GM12878 (cell line): ENCODE results near the gene RCN1.

Experiments
- CEBPB ChIP-seq, 2 experiments: fragments of 150-350 bp in 1 of 2; IDR thresholded peaks; 2 replicates each; pipeline ENCODE4 v1.6.1; 2012 to 2014; ENCODE audit warnings: low read depth in 2 of 2, low read length in 2 of 2, borderline replicate concordance in 1 of 2, inconsistent platforms in 1 of 2
- CREB1 ChIP-seq: IDR thresholded peaks from 2 replicates; pipeline ENCODE4 v1.6.1; 2012; ENCODE audit warnings: low read depth, mild to moderate bottlenecking, inconsistent platforms
- CTCF ChIP-seq, 3 experiments: IDR thresholded peaks in 2 of 3; conservative IDR thresholded peaks in 1 of 3; 2 replicates each; pipeline ENCODE4 v1.5.1; 2011; ENCODE audit warnings: low read depth in 3 of 3, low read length in 3 of 3, mild to moderate bottlenecking in 3 of 3, control low read depth in 2 of 3, moderate library complexity in 2 of 3, inconsistent platforms in 1 of 3, mixed read lengths in 1 of 3; ENCODE audit not compliant: control insufficient read depth in 2 of 3, insufficient read depth in 1 of 3; ENCODE audit errors: extremely low read depth in 1 of 3
- EP300 ChIP-seq, 2 experiments: fragments of 150-350 bp in 1 of 2; IDR thresholded peaks; 2 replicates each; pipeline ENCODE4 v1.6.1; 2011 to 2012; ENCODE audit warnings: low read depth in 2 of 2, low read length in 2 of 2, borderline replicate concordance in 1 of 2, improper control_type of control experiment in 1 of 2, inconsistent platforms in 1 of 2; ENCODE audit not compliant: control insufficient read depth in 1 of 2
- EZH2 ChIP-seq: IDR thresholded peaks from 2 replicates; pipeline ENCODE4 v1.6.1; 2012; ENCODE audit warnings: low read depth, mild to moderate bottlenecking, control low read depth, inconsistent platforms, low read length, borderline replicate concordance; ENCODE audit not compliant: control insufficient read depth
- NFYB ChIP-seq: IDR thresholded peaks from 2 replicates; pipeline ENCODE4 v1.6.1; 2011; ENCODE audit warnings: low read depth, mild to moderate bottlenecking, low read length, improper control_type of control experiment, moderate library complexity; ENCODE audit not compliant: insufficient read depth
- POLR2A ChIP-seq: IDR thresholded peaks from 2 replicates; pipeline ENCODE4 v1.6.1; 2011; ENCODE audit warnings: low read depth, mild to moderate bottlenecking, low read length
- SIN3A ChIP-seq: IDR thresholded peaks from 2 replicates; pipeline ENCODE4 v1.6.1; 2012; ENCODE audit warnings: low read depth, low read length, improper control_type of control experiment
- TF ChIP-seq, protein P1 (sequence below): IDR thresholded peaks from 2 replicates; pipeline ENCODE4 v1.6.1; 2011; ENCODE audit warnings: low read depth, mild to moderate bottlenecking, low read length, moderate library complexity, borderline replicate concordance; ENCODE audit errors: extremely low read depth
- TF ChIP-seq, protein P2 (sequence below): IDR thresholded peaks from 2 replicates; pipeline ENCODE4 v1.6.1; 2012; ENCODE audit warnings: improper control_type of control experiment, low read depth, low read length; ENCODE audit not compliant: insufficient replicate concordance

- TF ChIP-seq, protein P1, sequence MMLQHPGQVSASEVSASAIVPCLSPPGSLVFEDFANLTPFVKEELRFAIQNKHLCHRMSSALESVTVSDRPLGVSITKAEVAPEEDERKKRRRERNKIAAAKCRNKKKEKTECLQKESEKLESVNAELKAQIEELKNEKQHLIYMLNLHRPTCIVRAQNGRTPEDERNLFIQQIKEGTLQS, result no peak
- TF ChIP-seq POLR2A, result no peak
- TF ChIP-seq EZH2, result no peak
- no peak for TF ChIP-seq NFYB
- TF ChIP-seq CREB1, result no peak
- TF ChIP-seq SIN3A, result no peak
- TF ChIP-seq, protein P2, sequence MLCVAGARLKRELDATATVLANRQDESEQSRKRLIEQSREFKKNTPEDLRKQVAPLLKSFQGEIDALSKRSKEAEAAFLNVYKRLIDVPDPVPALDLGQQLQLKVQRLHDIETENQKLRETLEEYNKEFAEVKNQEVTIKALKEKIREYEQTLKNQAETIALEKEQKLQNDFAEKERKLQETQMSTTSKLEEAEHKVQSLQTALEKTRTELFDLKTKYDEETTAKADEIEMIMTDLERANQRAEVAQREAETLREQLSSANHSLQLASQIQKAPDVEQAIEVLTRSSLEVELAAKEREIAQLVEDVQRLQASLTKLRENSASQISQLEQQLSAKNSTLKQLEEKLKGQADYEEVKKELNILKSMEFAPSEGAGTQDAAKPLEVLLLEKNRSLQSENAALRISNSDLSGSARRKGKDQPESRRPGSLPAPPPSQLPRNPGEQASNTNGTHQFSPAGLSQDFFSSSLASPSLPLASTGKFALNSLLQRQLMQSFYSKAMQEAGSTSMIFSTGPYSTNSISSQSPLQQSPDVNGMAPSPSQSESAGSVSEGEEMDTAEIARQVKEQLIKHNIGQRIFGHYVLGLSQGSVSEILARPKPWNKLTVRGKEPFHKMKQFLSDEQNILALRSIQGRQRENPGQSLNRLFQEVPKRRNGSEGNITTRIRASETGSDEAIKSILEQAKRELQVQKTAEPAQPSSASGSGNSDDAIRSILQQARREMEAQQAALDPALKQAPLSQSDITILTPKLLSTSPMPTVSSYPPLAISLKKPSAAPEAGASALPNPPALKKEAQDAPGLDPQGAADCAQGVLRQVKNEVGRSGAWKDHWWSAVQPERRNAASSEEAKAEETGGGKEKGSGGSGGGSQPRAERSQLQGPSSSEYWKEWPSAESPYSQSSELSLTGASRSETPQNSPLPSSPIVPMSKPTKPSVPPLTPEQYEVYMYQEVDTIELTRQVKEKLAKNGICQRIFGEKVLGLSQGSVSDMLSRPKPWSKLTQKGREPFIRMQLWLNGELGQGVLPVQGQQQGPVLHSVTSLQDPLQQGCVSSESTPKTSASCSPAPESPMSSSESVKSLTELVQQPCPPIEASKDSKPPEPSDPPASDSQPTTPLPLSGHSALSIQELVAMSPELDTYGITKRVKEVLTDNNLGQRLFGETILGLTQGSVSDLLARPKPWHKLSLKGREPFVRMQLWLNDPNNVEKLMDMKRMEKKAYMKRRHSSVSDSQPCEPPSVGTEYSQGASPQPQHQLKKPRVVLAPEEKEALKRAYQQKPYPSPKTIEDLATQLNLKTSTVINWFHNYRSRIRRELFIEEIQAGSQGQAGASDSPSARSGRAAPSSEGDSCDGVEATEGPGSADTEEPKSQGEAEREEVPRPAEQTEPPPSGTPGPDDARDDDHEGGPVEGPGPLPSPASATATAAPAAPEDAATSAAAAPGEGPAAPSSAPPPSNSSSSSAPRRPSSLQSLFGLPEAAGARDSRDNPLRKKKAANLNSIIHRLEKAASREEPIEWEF, result no peak
- TF ChIP-seq CTCF (IDR thresholded peaks at IDR 0.05 in 2 of 3, conservative IDR thresholded peaks at IDR 0.05 in 1 of 3; ENCODE audit: control insufficient read depth in 2 of 3, extremely low read depth in 1 of 3, insufficient read depth in 1 of 3, low read depth in 3 of 3, low read length in 3 of 3), result no peak
- TF ChIP-seq CEBPB (IDR thresholded peaks at IDR 0.05; ENCODE audit: borderline replicate concordance in 1 of 2, low read depth in 2 of 2, low read length in 2 of 2), result no peak
- no peak for TF ChIP-seq EP300 (IDR thresholded peaks at IDR 0.05; ENCODE audit: borderline replicate concordance in 1 of 2, control insufficient read depth in 1 of 2, low read depth in 2 of 2, low read length in 2 of 2)
Measured at GRCh38 chr11:32145282-32145681, 54.4 kb downstream of the RCN1 start.
